AG20443 (cell line): ENCODE results near the gene CFAP206.

Experiments
- DNase-seq: peaks from one replicate; pipeline ENCODE4 v3.0.0; 2012; ENCODE audit warnings: low spot score, mixed read lengths

CFAP206 gene

GRCh38 chr6:87407901-87408720 is at the start of gene CFAP206:
TSS of gene CFAP206 (plus strand) at chr6:87407972. CDS start at chr6:87409840, 1,868 bp downstream.
- peak; percentile 94 for DNase-seq

- DNase-seq: no peak
Observed at GRCh38 chr6:87364602-87365252, 43.0 kb upstream of the CFAP206 start.

GRCh38 chr6:87366072-87366827 is 41.5 kb upstream of the CFAP206 start:
- no peak for DNase-seq

GRCh38 chr6:87366899-87367298 is 40.9 kb upstream of the CFAP206 start:
- DNase-seq: no peak

- DNase-seq: no peak
Observed at GRCh38 chr6:87373377-87373776, 34.4 kb upstream of the CFAP206 start.

- DNase-seq: no peak
Observed at GRCh38 chr6:87375315-87375714, 32.5 kb upstream of the CFAP206 start.

- no peak for DNase-seq
Observed at GRCh38 chr6:87376643-87377042, 31.1 kb upstream of the CFAP206 start.

GRCh38 chr6:87378947-87379346 is 28.8 kb upstream of the CFAP206 start:
- no peak for DNase-seq

- no peak for DNase-seq
Observed at GRCh38 chr6:87382861-87383260, 24.9 kb upstream of the CFAP206 start.

- DNase-seq: no peak
Observed at GRCh38 chr6:87384038-87384437, 23.7 kb upstream of the CFAP206 start.

GRCh38 chr6:87384449-87384848 is 23.3 kb upstream of the CFAP206 start:
- DNase-seq: no peak

GRCh38 chr6:87391334-87391733 is 16.4 kb upstream of the CFAP206 start:
- peak; percentile 44 for DNase-seq

- DNase-seq: peak; percentile 43
Observed at GRCh38 chr6:87393026-87393622, 14.6 kb upstream of the CFAP206 start.

GRCh38 chr6:87395431-87395830 is 12.3 kb upstream of the CFAP206 start:
- no peak for DNase-seq

- no peak for DNase-seq
Observed at GRCh38 chr6:87396595-87397392, 11.0 kb upstream of the CFAP206 start.

GRCh38 chr6:87397656-87398055 is 10.1 kb upstream of the CFAP206 start:
- no peak for DNase-seq

GRCh38 chr6:87401832-87402231 is 5.9 kb upstream of the CFAP206 start:
- DNase-seq: no peak

GRCh38 chr6:87407561-87407900 is 241 bp upstream of the CFAP206 start:
- DNase-seq: no peak

GRCh38 chr6:87408721-87409155 is 966 bp downstream of the CFAP206 start:
- DNase-seq: no peak

- DNase-seq: no peak
Observed at GRCh38 chr6:87419266-87419665, 11.5 kb downstream of the CFAP206 start.

GRCh38 chr6:87420360-87420759 is 12.6 kb downstream of the CFAP206 start:
- no peak for DNase-seq

- no peak for DNase-seq
Observed at GRCh38 chr6:87421576-87421975, 13.8 kb downstream of the CFAP206 start.
